Measurements from ENCODE around the gene ZNF423. TPM values are rescaled to one million over a fixed set of nuclear protein-coding genes. Genes with fewer than 3 reads are reported as not detected.

The ZNF423 gene
- total and polyA plus RNA-seq, 4 donors: 16.9 to 43.0 (median 34.4) TPM

DNA sequence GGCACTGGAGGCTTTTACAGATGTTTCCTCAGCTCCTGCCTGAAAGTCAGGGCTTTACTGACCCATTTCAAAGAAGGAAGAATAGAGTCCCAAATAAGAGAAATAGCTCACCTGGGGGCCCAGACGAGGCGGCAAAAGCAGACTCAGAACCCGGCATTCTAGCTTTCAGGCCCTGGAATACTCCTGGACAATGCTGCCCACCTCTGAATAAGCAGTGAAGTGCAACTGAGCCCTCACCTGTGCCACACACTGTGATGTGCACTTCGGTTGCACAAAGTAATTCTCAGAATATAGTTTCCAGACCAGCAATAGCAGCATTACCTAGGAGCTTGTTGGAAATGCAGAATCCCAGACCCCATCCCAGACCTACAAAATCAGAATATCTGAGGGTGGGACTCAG, 54.6 kb downstream of the ZNF423 start:
- no peak overlapping the region for H3K4me3 ChIP-seq (ENCODE audit: low read depth, low read length)

DNA sequence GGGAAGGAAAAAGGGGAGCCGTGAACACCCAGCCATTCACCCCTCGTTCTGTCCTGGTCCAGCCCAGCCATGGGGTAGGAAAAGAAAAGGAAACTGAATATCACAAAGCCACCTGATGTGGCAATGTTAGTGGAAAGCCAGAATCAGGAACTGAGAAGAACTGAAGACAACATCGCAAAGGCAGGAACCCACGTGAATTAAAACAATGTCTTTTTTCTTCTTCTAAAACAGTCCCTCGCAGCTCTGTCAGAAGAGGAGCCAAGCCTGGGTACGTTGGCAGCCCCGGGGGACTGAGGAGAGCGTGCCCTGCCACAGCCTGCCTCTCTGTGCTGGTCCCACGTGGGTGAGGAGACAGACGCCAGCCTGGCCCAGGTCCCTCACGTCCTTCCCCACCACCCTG, 55.0 kb downstream of the ZNF423 start:
- no peaks in the 10 kb centered on the region for H3K27me3 ChIP-seq (ENCODE audit: control insufficient read depth, insufficient read depth, low read length)
- peaks cover 10% of the 10 kb centered on the region for H3K4me1 ChIP-seq (ENCODE audit: control insufficient read depth, insufficient read depth, low read length)
- H3K9me3 ChIP-seq (ENCODE audit: control insufficient read depth, insufficient read depth, low read length): no peaks in the 10 kb centered on the region
- H3K4me3 ChIP-seq (ENCODE audit: low read depth, low read length): no peak overlapping the region
- WGBS (ENCODE audit: insufficient coverage): 29% methylated on average over 10 of the region's 11 CpGs
- H3K36me3 ChIP-seq (ENCODE audit: control insufficient read depth, insufficient read depth, low read length): peaks cover 4% of the 10 kb centered on the region
- H3K27ac ChIP-seq (ENCODE audit: low read depth, low read length): no peak overlapping the region
- DNase-seq (ENCODE audit: low read depth in 4 of 6, low spot score in 6 of 6): no peak

More for the DNA sequence above, 54.6 kb downstream of the ZNF423 start:
- Histone ChIP-seq H3K27me3 (ENCODE audit: control insufficient read depth, insufficient read depth, low read length) (no peaks in the 10 kb centered on the region), H3K27ac (ENCODE audit: low read depth, low read length) (no peak overlapping the region), H3K9me3 (ENCODE audit: control insufficient read depth, insufficient read depth, low read length) (no peaks in the 10 kb centered on the region), H3K4me1 (ENCODE audit: control insufficient read depth, insufficient read depth, low read length) (peaks cover 10% of the 10 kb centered on the region), H3K36me3 (ENCODE audit: control insufficient read depth, insufficient read depth, low read length) (peaks cover 7% of the 10 kb centered on the region)
- 87% methylated on average over 3 of the region's 4 CpGs for WGBS (ENCODE audit: insufficient coverage)
- DNase-seq (ENCODE audit: low read depth in 4 of 6, low spot score in 6 of 6): no peak

DNA sequence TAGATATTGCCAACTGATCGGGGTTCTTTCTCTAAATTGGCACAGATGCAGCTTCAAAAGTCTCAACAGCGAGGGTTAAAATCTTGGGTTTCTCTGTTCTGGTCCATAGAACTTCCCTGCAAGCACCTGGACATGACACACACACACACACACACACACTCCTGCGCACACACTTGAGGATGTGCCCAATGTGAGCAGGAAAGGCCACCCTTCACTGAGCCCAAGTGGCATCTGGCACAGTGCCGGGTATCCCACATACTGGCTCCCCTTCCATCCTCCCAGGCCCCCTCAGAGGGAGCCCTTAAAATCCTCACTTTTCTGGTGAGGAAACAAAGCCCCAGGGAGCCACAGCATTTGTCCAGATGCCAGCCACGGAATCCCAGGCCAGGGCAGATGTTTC, 55.5 kb downstream of the ZNF423 start:
- peaks cover 10% of the 10 kb centered on the region for H3K4me1 ChIP-seq (ENCODE audit: control insufficient read depth, insufficient read depth, low read length)
- no peaks in the 10 kb centered on the region for H3K9me3 ChIP-seq (ENCODE audit: control insufficient read depth, insufficient read depth, low read length)
- WGBS (ENCODE audit: insufficient coverage): 85% methylated on average over 5 of the region's 5 CpGs
- no peak for DNase-seq (ENCODE audit: low read depth in 4 of 6, low spot score in 6 of 6)
- no peak overlapping the region for H3K27ac ChIP-seq (ENCODE audit: low read depth, low read length)
- peaks cover 2% of the 10 kb centered on the region for H3K36me3 ChIP-seq (ENCODE audit: control insufficient read depth, insufficient read depth, low read length)
- H3K4me3 ChIP-seq (ENCODE audit: low read depth, low read length): no peak overlapping the region
- H3K27me3 ChIP-seq (ENCODE audit: control insufficient read depth, insufficient read depth, low read length): no peaks in the 10 kb centered on the region

DNA sequence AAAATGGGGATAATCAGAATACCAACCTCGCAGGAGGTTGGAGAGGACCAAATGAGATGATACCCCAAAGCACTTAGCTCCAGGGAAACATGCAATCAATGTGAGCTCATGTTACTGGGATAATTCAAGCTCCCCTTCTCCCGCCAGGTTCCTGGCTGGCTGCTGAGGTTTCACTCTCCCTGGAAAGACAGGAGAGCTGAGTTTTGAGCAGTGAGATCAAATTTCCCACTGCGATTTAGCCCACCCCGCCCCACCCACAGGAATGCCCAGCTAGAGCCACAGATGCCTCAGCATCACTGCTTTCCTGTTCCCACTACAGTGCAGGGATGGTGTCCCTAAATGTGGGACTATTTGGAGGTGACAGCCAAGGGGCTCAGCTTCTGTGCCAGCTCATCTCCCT, 56.7 kb downstream of the ZNF423 start:
- 67% methylated on average over 1 of the region's 4 CpGs for WGBS (ENCODE audit: insufficient coverage)
- Histone ChIP-seq H3K27me3 (ENCODE audit: control insufficient read depth, insufficient read depth, low read length) (no peaks in the 10 kb centered on the region), H3K4me1 (ENCODE audit: control insufficient read depth, insufficient read depth, low read length) (peaks cover 10% of the 10 kb centered on the region), H3K9me3 (ENCODE audit: control insufficient read depth, insufficient read depth, low read length) (no peaks in the 10 kb centered on the region), H3K27ac (ENCODE audit: low read depth, low read length) (no peak overlapping the region), H3K4me3 (ENCODE audit: low read depth, low read length) (no peak overlapping the region), H3K36me3 (ENCODE audit: control insufficient read depth, insufficient read depth, low read length) (peaks cover 2% of the 10 kb centered on the region)
- no peak for DNase-seq (ENCODE audit: low read depth in 4 of 6, low spot score in 6 of 6)

DNA sequence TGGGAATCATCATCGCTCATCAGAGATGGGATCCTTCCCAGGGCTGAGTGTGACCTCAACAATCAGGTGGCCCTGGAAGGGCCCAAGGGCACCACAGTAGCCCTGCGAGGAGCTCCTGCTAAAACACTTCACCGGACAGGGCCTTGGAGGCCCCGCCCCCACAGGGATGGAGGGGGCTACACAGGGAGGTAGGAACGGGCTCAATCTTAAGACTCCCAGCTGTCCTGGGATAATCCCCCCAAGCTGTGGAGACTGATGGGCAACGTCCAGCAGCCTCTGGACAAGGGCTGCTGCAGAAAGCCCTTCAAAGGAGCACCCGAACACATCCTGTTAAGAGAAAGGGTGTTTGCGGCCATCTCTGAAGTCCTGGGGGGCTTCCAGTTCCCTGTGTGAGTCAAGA, 60.4 kb downstream of the ZNF423 start:
- H3K9me3 ChIP-seq (ENCODE audit: control insufficient read depth, insufficient read depth, low read length): no peaks in the 10 kb centered on the region
- DNase-seq (ENCODE audit: low read depth in 4 of 6, low spot score in 6 of 6): no peak
- peaks cover 4% of the 10 kb centered on the region for H3K36me3 ChIP-seq (ENCODE audit: control insufficient read depth, insufficient read depth, low read length)
- H3K27ac ChIP-seq (ENCODE audit: low read depth, low read length): no peak overlapping the region
- no peak overlapping the region for H3K4me3 ChIP-seq (ENCODE audit: low read depth, low read length)
- no peaks in the 10 kb centered on the region for H3K27me3 ChIP-seq (ENCODE audit: control insufficient read depth, insufficient read depth, low read length)
- H3K4me1 ChIP-seq (ENCODE audit: control insufficient read depth, insufficient read depth, low read length): peaks cover 6% of the 10 kb centered on the region
- 87% methylated on average over 8 of the region's 8 CpGs for WGBS (ENCODE audit: insufficient coverage)

DNA sequence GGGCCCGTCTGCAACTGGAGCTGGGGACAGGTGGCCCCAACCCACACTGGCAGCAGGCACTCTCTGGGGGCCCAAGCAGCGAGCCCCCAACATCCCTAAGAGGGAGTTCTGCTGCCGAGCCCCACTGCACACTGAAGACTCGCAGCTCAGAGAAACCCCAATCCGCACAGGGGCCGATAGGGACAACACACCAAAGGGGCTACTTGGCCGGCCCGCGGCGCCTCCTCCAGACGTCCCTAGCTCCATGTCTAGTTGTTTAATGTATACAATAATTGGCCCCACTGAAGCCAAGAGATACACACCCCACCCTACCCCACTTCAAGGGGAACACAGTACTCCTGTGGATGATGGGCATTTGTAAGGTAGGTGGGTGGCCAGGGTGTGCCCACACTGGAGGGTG, 62.7 kb downstream of the ZNF423 start:
- Histone ChIP-seq H3K36me3 (ENCODE audit: control insufficient read depth, insufficient read depth, low read length) (peaks cover 4% of the 10 kb centered on the region), H3K27ac (ENCODE audit: low read depth, low read length) (no peak overlapping the region), H3K27me3 (ENCODE audit: control insufficient read depth, insufficient read depth, low read length) (no peaks in the 10 kb centered on the region), H3K9me3 (ENCODE audit: control insufficient read depth, insufficient read depth, low read length) (no peaks in the 10 kb centered on the region), H3K4me1 (ENCODE audit: control insufficient read depth, insufficient read depth, low read length) (peaks cover 19% of the 10 kb centered on the region), H3K4me3 (ENCODE audit: low read depth, low read length) (no peak overlapping the region)
- DNase-seq (ENCODE audit: low read depth in 4 of 6, low spot score in 6 of 6): no peak
- 71% methylated on average over 4 of the region's 11 CpGs for WGBS (ENCODE audit: insufficient coverage)

DNA sequence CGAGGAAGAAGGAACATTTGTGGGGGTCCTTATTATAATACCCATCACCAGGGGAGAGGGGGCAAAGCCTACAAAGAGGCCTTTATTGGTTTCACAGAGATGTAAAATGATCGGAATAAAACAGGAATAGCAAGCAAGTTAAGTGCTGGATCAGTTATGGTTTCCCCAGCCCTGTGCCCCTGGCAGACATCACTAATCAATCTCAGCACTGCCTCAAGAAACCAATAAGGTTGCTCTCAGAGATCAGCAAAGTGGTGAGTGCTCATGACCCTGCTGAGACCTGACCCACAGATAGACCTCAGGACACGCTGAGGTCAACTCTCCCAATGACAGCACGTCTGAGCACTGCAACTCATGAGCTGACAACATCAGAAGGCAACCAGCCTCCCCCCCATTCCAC, 66.3 kb downstream of the ZNF423 start:
- Histone ChIP-seq H3K4me3 (ENCODE audit: low read depth, low read length) (no peak overlapping the region), H3K4me1 (ENCODE audit: control insufficient read depth, insufficient read depth, low read length) (peaks cover 39% of the 10 kb centered on the region), H3K36me3 (ENCODE audit: control insufficient read depth, insufficient read depth, low read length) (peaks cover 20% of the 10 kb centered on the region), H3K27me3 (ENCODE audit: control insufficient read depth, insufficient read depth, low read length) (no peaks in the 10 kb centered on the region), H3K9me3 (ENCODE audit: control insufficient read depth, insufficient read depth, low read length) (no peaks in the 10 kb centered on the region), H3K27ac (ENCODE audit: low read depth, low read length) (peak overlapping the region; percentile 6)
- no peak for DNase-seq (ENCODE audit: low read depth in 4 of 6, low spot score in 6 of 6)
- 91% methylated on average over 2 of the region's 4 CpGs for WGBS (ENCODE audit: insufficient coverage)

DNA sequence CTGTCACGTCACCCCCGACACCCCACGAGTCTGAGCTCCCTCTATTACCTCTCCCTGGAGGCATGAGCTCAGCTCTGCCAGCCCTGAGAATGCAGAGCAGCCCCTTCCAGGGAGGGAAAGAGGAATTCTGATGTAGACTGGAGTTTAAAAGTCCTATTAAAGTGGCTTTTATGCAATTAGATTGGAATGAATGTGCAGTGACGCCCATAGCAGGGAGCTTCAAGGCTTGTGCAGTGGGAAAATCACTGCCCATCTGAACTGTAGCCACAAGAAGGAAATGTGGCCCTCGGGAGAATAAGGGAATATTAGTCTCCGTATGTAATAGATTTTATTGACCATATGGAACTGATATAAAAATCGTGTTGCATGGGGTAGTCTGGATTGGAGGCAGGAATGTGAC, 66.9 kb downstream of the ZNF423 start:
- Histone ChIP-seq H3K27ac (ENCODE audit: low read depth, low read length) (peak overlapping the region; percentile 36), H3K27me3 (ENCODE audit: control insufficient read depth, insufficient read depth, low read length) (no peaks in the 10 kb centered on the region), H3K4me1 (ENCODE audit: control insufficient read depth, insufficient read depth, low read length) (peaks cover 39% of the 10 kb centered on the region), H3K9me3 (ENCODE audit: control insufficient read depth, insufficient read depth, low read length) (no peaks in the 10 kb centered on the region), H3K4me3 (ENCODE audit: low read depth, low read length) (no peak overlapping the region), H3K36me3 (ENCODE audit: control insufficient read depth, insufficient read depth, low read length) (peaks cover 20% of the 10 kb centered on the region)
- 63% methylated on average over 4 of the region's 7 CpGs for WGBS (ENCODE audit: insufficient coverage)
- peak in 1 of 6 donors; percentile 45 for DNase-seq (ENCODE audit: low read depth in 4 of 6, low spot score in 6 of 6)

DNA sequence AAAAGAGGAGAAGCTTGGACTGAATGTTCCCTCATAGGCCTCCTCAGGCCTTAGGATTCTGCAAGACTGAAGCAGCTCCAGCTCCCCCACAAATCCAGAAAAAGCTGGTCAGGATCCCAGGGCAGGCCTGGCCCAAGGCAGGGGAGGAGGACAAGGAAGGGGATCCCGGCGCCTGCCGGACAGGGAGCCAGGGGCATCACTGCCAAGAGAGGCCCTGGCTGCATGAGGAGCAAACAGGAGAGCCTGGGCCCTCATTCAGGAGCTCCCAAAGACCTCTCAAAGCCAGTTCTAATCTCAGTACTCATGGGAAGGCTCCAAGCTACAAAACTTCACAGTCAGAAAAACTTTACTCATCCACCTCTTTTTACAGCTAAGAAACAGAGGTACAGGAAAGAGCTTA, 67.3 kb downstream of the ZNF423 start:
- WGBS (ENCODE audit: insufficient coverage): 45% methylated on average over 3 of the region's 3 CpGs
- peaks cover 39% of the 10 kb centered on the region for H3K4me1 ChIP-seq (ENCODE audit: control insufficient read depth, insufficient read depth, low read length)
- H3K36me3 ChIP-seq (ENCODE audit: control insufficient read depth, insufficient read depth, low read length): peaks cover 19% of the 10 kb centered on the region
- H3K4me3 ChIP-seq (ENCODE audit: low read depth, low read length): no peak overlapping the region
- no peaks in the 10 kb centered on the region for H3K9me3 ChIP-seq (ENCODE audit: control insufficient read depth, insufficient read depth, low read length)
- DNase-seq (ENCODE audit: low read depth in 4 of 6, low spot score in 6 of 6): peak in 1 of 6 donors; percentile 73
- H3K27ac ChIP-seq (ENCODE audit: low read depth, low read length): peak overlapping the region; percentile 36
- no peaks in the 10 kb centered on the region for H3K27me3 ChIP-seq (ENCODE audit: control insufficient read depth, insufficient read depth, low read length)

DNA sequence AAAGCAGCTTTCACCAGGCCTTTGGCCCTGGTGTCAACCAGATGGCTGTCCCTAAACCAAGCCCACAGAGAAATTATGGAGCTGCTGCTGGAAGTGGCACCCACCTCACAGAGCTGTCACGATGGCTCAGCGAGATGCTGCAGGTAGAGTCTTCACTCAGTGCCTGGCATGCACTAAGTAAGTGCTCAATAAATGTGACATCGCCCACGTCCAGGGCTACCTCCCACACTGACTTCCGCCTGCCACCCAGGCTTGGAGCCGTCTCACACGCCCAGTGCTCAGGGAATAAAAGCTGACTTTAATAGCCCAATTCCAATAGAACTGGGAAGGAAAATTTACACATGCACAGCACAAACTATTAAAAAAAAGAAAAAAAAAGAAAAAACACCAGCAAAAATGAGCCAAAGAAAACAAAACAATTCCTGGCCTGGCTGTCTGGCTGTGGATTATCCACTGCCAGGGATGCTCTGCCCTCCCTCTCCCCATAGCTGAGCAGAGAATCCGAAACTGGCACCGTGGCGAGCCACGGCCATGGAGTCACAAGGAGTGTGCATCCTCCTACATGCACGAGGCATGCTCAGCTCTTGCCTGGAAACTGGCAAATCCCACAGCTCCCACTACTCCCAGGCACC, 68.9 kb downstream of the ZNF423 start:
- H3K4me3 ChIP-seq (ENCODE audit: low read depth, low read length): no peak overlapping the region
- no peaks in the 10 kb centered on the region for H3K9me3 ChIP-seq (ENCODE audit: control insufficient read depth, insufficient read depth, low read length)
- no peak overlapping the region for H3K27ac ChIP-seq (ENCODE audit: low read depth, low read length)
- no peaks in the 10 kb centered on the region for H3K27me3 ChIP-seq (ENCODE audit: control insufficient read depth, insufficient read depth, low read length)
- H3K4me1 ChIP-seq (ENCODE audit: control insufficient read depth, insufficient read depth, low read length): peaks cover 39% of the 10 kb centered on the region
- WGBS (ENCODE audit: insufficient coverage): 62% methylated on average over 11 of the region's 12 CpGs
- no peak for DNase-seq (ENCODE audit: low read depth in 4 of 6, low spot score in 6 of 6)
- peaks cover 16% of the 10 kb centered on the region for H3K36me3 ChIP-seq (ENCODE audit: control insufficient read depth, insufficient read depth, low read length)
